Cerebellar nuclear complex (tissue), 1 donor: ENCODE measurements around the gene SOST.
"Not testable (repeated sequence)": the region's sequence is repeated elsewhere in the genome, so short reads cannot be mapped to it uniquely, and the experiment has no call there.

Experiments used
- DNase-seq, 2 experiments: peaks; one replicate each; lab custom pipeline; 2025; lab: John Stamatoyannopoulos, UW

The SOST gene

GRCh38 chr17:43758497-43759174 lies at the start of gene SOST:
Gene SOST, minus strand, starts transcription at chr17:43758791. Its CDS starts 50 bp downstream, at chr17:43758741.
- no peak for DNase-seq

GRCh38 chr17:43808076-43808475 lies 49.5 kb upstream of the SOST start:
- DNase-seq: no peak

GRCh38 chr17:43805117-43805516 lies 46.5 kb upstream of the SOST start:
- no peak for DNase-seq

- DNase-seq: no peak
Measured at GRCh38 chr17:43803758-43804157, 45.2 kb upstream of the SOST start.

- no peak for DNase-seq
Measured at GRCh38 chr17:43801844-43802243, 43.3 kb upstream of the SOST start.

GRCh38 chr17:43800736-43801135 lies 42.1 kb upstream of the SOST start:
- no peak for DNase-seq

- DNase-seq: no peak
Measured at GRCh38 chr17:43799047-43799446, 40.5 kb upstream of the SOST start.

- DNase-seq: not testable (repeated sequence)
Measured at GRCh38 chr17:43798024-43798423, 39.4 kb upstream of the SOST start.

- DNase-seq: not testable (repeated sequence)
Measured at GRCh38 chr17:43792668-43793067, 34.1 kb upstream of the SOST start.

- DNase-seq: no peak
Measured at GRCh38 chr17:43791589-43791988, 33.0 kb upstream of the SOST start.

- DNase-seq: no peak
Measured at GRCh38 chr17:43790311-43790940, 31.8 kb upstream of the SOST start.

- no peak for DNase-seq
Measured at GRCh38 chr17:43789482-43789881, 30.9 kb upstream of the SOST start.

- DNase-seq: no peak
Measured at GRCh38 chr17:43788540-43788939, 29.9 kb upstream of the SOST start.

GRCh38 chr17:43787728-43788127 lies 29.1 kb upstream of the SOST start:
- no peak for DNase-seq

- no peak for DNase-seq
Measured at GRCh38 chr17:43784628-43785101, 26.1 kb upstream of the SOST start.

- DNase-seq: no peak
Measured at GRCh38 chr17:43784068-43784467, 25.5 kb upstream of the SOST start.

- no peak for DNase-seq
Measured at GRCh38 chr17:43782913-43783680, 24.5 kb upstream of the SOST start.

- no peak for DNase-seq
Measured at GRCh38 chr17:43780135-43780534, 21.5 kb upstream of the SOST start, which contains the start of gene CFAP97D1. Gene CFAP97D1, plus strand, starts transcription at chr17:43780435. Its CDS starts 28 bp downstream, at chr17:43780463.

GRCh38 chr17:43779145-43780125 lies 20.8 kb upstream of the SOST start:
- DNase-seq: no peak

- DNase-seq: peak; percentile 51 to 63
Measured at GRCh38 chr17:43778337-43779144, 19.9 kb upstream of the SOST start, which contains the start of gene DUSP3. Gene DUSP3, minus strand, starts transcription at chr17:43778977. Its CDS starts 53 bp downstream, at chr17:43778924.
